Vagina (tissue), 2 donors: Measurements from ENCODE around the gene UROC1. TPM values are rescaled to one million over a fixed set of nuclear protein-coding genes. Genes with fewer than 3 reads are reported as not detected.

ENCODE experiments used
- DNase-seq, 2 donors: peaks; one replicate each; pipeline ENCODE4 v3.0.0-alpha.2; 2017; ENCODE audit errors: extremely low spot score in 2 of 2
- H3K27ac ChIP-seq: fragments of 200-600 bp; sonication (generic); one replicate; pipeline ENCODE4 v1.5.1; 2019
- H3K27me3 ChIP-seq: fragments of 200-600 bp; sonication (generic); one replicate; pipeline ENCODE4 v1.5.1; 2019
- H3K36me3 ChIP-seq, 2 donors: fragments of 200-600 bp; sonication (generic); one replicate each; pipeline ENCODE4 v1.5.1; 2017 to 2019
- H3K4me1 ChIP-seq: fragments of 200-600 bp; sonication (generic); one replicate; pipeline ENCODE4 v1.5.1; 2019
- H3K4me3 ChIP-seq, 2 donors: fragments of 200-600 bp; sonication (generic); 1 replicate in 1 of 2; 2 replicates in 1 of 2; pipeline ENCODE4 v1.5.1; 2016 to 2019
- H3K9me3 ChIP-seq: fragments of 200-600 bp; sonication (generic); one replicate; pipeline ENCODE4 v1.5.1; 2019
- POLR2A ChIP-seq, 2 donors: fragments of 450-650 bp; IDR thresholded peaks; one replicate each; pipeline ENCODE4 v1.6.1; 2017; ENCODE audit warnings: antibody characterized with exemption in 2 of 2, mild to moderate bottlenecking in 2 of 2, moderate library complexity in 2 of 2
- POLR2AphosphoS5 ChIP-seq, 2 donors: sonication (generic); formaldehyde crosslinking; IDR thresholded peaks; one replicate each; pipeline ENCODE4 v1.9.0; 2017; ENCODE audit warnings: antibody characterized with exemption in 2 of 2, mild to moderate bottlenecking in 2 of 2, low read depth in 1 of 2; ENCODE audit not compliant: insufficient read depth in 1 of 2
- intact Hi-C: fragments of 100-400 bp; cut with DNase I; formaldehyde crosslinking; loops from one replicate; pipeline ENCODE4 v1.15.1; 2023
- total RNA-seq: library from RNA; depleted of rRNA; stranded (reverse); fragments of >200 nt; gene quantifications from one replicate; pipeline ENCODE4 v1.2.3, GENCODE V29; 2016
- TF ChIP-seq, protein P1 (sequence below), 3 experiments: fragments of 450-650 bp in 2 of 3; fragments of 200-600 bp in 1 of 3; sonication (generic) in 1 of 3; IDR thresholded peaks; one replicate each; pipeline ENCODE4 v1.5.1; 2017 to 2019; ENCODE audit warnings: antibody characterized with exemption in 3 of 3, mild to moderate bottlenecking in 2 of 3, moderate library complexity in 2 of 3

UROC1 gene
- total RNA-seq, 1 donor from 2014 or later, result not detected

DNA sequence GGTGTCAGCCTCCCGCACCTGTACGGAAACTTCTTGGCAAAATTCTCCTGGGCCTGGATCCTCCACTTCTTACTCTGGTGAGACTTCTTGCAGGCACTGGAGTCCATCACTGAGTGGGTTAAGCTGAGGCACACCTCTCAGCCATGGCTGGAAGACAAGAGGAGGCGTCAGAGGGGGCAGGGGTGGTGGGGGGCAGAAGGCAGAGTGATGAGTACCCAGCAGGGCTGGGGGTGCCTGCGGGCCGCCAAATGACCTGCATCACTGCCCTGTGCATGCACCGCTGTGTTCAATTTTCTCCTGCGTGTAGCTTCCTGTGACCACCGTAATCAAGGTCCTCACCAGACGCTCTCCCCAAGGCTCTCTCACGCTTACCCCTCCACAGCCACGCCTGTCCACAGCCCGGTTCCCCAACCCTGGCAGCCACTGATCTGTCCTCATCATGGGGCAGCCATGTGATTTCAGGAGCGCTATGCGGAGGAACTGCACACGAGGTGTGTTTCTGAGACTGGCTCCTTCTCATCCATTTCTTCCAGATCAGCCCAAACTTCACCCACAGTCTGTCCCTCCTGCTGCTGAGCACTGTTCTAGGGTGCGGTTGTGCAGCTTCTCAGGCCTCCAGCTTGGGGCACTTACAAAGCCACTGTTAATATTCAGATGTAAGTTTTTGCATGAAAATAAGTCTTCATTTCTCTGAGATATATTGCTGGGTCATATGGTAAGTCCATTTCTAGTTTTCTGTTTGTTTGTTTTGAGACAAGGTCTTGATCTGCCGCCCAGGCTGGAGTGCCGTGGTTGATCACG is 35.9 kb upstream of the UROC1 start:
- H3K27me3 ChIP-seq, result no peaks in the 10 kb centered on the region
- no peak overlapping the region for H3K27ac ChIP-seq
- TF ChIP-seq POLR2AphosphoS5 (IDR thresholded peaks at IDR 0.05; ENCODE audit: insufficient read depth in 1 of 2, low read depth in 1 of 2) (no peak), POLR2A (IDR thresholded peaks at IDR 0.05) (no peak)
- TF ChIP-seq, protein P1, sequence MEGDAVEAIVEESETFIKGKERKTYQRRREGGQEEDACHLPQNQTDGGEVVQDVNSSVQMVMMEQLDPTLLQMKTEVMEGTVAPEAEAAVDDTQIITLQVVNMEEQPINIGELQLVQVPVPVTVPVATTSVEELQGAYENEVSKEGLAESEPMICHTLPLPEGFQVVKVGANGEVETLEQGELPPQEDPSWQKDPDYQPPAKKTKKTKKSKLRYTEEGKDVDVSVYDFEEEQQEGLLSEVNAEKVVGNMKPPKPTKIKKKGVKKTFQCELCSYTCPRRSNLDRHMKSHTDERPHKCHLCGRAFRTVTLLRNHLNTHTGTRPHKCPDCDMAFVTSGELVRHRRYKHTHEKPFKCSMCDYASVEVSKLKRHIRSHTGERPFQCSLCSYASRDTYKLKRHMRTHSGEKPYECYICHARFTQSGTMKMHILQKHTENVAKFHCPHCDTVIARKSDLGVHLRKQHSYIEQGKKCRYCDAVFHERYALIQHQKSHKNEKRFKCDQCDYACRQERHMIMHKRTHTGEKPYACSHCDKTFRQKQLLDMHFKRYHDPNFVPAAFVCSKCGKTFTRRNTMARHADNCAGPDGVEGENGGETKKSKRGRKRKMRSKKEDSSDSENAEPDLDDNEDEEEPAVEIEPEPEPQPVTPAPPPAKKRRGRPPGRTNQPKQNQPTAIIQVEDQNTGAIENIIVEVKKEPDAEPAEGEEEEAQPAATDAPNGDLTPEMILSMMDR (IDR thresholded peaks at IDR 0.05), result no peak
- no peak overlapping the region for H3K4me3 ChIP-seq
- no peaks in the 10 kb centered on the region for H3K9me3 ChIP-seq
- no peaks in the 10 kb centered on the region for H3K4me1 ChIP-seq
- no peaks in the 10 kb centered on the region for H3K36me3 ChIP-seq
- DNase-seq, result peak; percentile 69 to 84
- intact Hi-C loops, result no loop called here

GRCh38 chr3:126552688-126553283 is 35.2 kb upstream of the UROC1 start:
- H3K27ac ChIP-seq, result no peak overlapping the region
- H3K36me3 ChIP-seq, result no peaks in the 10 kb centered on the region
- H3K4me1 ChIP-seq, result no peaks in the 10 kb centered on the region
- no peaks in the 10 kb centered on the region for H3K27me3 ChIP-seq
- TF ChIP-seq POLR2A (IDR thresholded peaks at IDR 0.05) (no peak), POLR2AphosphoS5 (IDR thresholded peaks at IDR 0.05; ENCODE audit: insufficient read depth in 1 of 2, low read depth in 1 of 2) (no peak)
- TF ChIP-seq, protein P1 (IDR thresholded peaks at IDR 0.05), result no peak
- intact Hi-C loops, result no loop called here
- DNase-seq, result peak in 1 of 2 donors; percentile 65
- H3K9me3 ChIP-seq, result no peaks in the 10 kb centered on the region
- H3K4me3 ChIP-seq, result no peak overlapping the region

DNA sequence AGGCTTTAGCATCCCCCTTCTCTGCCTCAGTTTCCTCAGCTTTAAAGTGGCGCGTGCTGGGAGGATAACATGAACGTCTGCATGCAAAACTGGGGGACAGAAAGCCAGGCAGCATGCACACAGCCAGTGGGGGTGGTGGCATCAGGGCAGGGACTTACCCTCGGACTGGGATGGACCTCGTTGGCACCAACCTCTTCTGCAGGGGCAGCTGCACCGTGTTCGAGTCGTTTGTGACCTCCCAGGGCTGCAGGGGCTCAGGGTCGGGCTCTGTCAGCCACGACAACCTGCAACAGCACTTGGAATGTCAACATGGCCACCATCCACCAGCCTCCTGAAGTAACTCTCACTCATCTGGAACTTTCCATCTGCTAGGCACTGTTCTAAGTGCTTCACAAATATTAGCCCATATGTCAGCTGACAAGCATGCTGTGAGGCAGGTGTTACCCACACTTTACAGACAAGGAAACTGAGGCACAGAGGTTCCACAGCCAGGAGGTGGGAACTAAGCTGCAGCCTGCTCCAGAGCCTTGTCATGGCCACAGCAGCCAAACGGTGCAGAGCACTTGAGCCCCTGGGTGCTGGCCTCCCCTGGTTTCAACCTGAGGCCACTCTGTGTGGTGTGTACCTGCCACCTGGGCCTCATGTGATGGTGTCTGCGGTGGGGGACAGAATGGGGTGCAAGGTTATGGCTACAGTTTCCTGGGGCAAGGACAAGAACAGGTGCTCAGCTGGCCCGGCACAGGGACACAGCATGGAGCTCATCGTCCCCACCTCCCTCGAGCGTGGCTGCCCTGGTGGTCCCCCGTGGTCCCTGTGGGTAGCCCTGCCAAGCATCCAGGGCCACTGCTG is 34.5 kb upstream of the UROC1 start:
- TF ChIP-seq POLR2A (IDR thresholded peaks at IDR 0.05) (no peak), POLR2AphosphoS5 (IDR thresholded peaks at IDR 0.05; ENCODE audit: insufficient read depth in 1 of 2, low read depth in 1 of 2) (no peak)
- TF ChIP-seq, protein P1 (IDR thresholded peaks at IDR 0.05), result no peak
- H3K36me3 ChIP-seq, result no peaks in the 10 kb centered on the region
- no peaks in the 10 kb centered on the region for H3K9me3 ChIP-seq
- peak in 1 of 2 donors; percentile 91 for DNase-seq
- H3K27ac ChIP-seq, result no peak overlapping the region
- intact Hi-C loops, result no loop called here
- H3K27me3 ChIP-seq, result no peaks in the 10 kb centered on the region
- H3K4me1 ChIP-seq, result no peaks in the 10 kb centered on the region
- no peak overlapping the region for H3K4me3 ChIP-seq

GRCh38 chr3:126551121-126551838 is 33.7 kb upstream of the UROC1 start:
- Histone ChIP-seq H3K27me3 (no peaks in the 10 kb centered on the region), H3K27ac (no peak overlapping the region), H3K9me3 (no peaks in the 10 kb centered on the region), H3K36me3 (no peaks in the 10 kb centered on the region), H3K4me3 (no peak overlapping the region), H3K4me1 (no peaks in the 10 kb centered on the region)
- intact Hi-C loops, result no loop called here
- no peak for DNase-seq
- TF ChIP-seq POLR2A (IDR thresholded peaks at IDR 0.05), result no peak
- TF ChIP-seq, protein P1 (IDR thresholded peaks at IDR 0.05), result no peak
- TF ChIP-seq POLR2AphosphoS5 (IDR thresholded peaks at IDR 0.05; ENCODE audit: insufficient read depth in 1 of 2, low read depth in 1 of 2), result no peak
